HG03439 (cell line): ENCODE measurements around the gene ESRRA.
A peak's percentile ranks its signal among the peaks of the same experiment; 100 is the strongest.

ENCODE experiments used
- ATAC-seq: cut with Tn5 transposase; IDR thresholded peaks from one replicate; pipeline ENCODE4 v1.9.1; 2021; ENCODE audit warnings: mild to moderate bottlenecking, moderate library complexity; ENCODE audit not compliant: unreplicated experiment

ESRRA gene

DNA sequence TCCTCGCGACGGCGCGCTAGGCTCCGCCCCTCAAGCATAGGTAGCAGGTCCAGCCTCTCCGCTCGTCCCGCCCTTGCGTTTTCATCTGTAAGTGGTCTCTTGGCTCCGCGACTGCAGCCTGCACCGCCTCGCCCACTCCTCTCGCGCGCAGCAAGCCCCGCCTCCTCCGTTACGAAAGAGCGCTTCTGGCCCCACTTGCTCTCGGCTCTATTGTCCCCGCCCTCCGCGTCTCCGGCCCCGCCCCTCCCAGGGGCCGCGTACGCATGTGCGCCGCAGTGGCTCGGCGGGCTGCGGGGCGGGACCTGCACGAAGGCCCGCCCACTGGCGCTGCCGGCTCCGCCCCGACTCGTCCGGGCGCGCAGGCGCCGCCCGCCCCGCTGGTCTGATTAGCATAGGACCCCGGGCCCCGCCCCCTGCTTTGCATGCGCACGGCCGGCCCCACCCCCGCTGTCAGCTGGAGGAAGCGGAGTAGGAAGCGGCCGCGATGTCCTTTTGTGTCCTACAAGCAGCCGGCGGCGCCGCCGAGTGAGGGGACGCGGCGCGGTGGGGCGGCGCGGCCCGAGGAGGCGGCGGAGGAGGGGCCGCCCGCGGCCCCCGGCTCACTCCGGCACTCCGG lies at the start of gene ESRRA:
ESRRA (plus strand) TSS at position 450 of the 616 bp plus-strand sequence. CDS start 1,656 bp downstream, outside the sequence.
- peak; percentile 69 for ATAC-seq

- ATAC-seq = no peak
These were observed 49.0 kb upstream of the ESRRA start for GRCh38 chr11:64256300-64256699.

- no peak for ATAC-seq
These were observed 47.0 kb upstream of the ESRRA start for GRCh38 chr11:64258356-64258755.

DNA sequence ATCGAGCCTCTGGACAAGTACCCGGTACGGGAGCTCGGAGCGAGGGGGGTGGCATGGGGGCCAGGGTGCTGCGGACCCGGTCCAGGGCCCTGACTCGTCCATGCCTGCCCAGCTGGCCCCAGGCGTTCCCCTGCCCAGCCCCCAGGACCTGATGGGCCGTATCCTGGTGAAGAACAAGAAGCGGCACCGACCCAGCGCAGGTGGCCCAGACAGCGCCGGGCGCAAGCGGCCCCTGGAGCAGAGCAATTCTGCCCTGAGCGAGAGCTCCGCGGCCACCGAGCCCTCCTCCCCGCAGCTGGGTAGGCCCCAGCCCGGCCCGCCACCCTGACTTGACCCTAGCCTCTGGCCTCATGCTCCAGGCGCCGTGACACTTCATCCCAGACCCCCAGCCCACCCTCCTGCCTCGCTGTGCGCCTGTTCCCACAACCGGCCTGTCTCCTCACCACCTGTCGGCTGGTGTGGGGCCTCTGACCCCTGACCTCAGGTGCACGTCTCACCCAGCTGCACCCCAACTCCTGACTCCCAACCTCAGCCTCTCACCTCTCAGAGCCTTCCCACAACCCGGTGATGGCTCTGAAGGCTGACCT lies 46.3 kb upstream of the ESRRA start:
- ATAC-seq = no peak

- ATAC-seq = no peak
These were observed 45.7 kb upstream of the ESRRA start for GRCh38 chr11:64259533-64260067.

DNA sequence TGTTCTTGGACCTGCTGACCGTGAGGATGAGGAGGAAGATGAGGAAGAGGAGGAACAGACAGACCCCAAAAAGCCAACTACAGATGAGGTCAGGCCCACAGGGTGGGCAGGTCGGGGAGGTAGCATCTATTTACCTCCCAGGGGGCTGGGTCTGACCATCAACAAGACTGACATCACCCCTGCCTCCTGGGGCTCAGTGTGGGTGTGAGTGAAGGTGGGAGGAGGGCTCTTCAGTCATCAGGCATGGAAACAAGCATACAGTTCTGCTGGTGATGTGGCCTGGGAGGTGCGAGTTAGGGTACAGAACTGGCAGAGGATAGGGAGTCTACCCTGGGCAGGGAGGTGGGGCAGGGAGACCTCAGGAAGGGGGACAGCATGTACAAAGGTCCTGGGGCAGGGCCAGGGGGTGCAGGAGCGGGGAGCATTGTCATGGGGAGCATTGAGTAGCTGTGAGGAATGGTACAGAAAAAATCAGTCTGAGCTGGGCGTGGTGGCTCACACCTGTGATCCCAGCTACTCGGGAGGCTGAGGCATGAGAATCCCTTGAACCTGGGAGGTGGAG lies 45.1 kb upstream of the ESRRA start:
- no peak for ATAC-seq

DNA sequence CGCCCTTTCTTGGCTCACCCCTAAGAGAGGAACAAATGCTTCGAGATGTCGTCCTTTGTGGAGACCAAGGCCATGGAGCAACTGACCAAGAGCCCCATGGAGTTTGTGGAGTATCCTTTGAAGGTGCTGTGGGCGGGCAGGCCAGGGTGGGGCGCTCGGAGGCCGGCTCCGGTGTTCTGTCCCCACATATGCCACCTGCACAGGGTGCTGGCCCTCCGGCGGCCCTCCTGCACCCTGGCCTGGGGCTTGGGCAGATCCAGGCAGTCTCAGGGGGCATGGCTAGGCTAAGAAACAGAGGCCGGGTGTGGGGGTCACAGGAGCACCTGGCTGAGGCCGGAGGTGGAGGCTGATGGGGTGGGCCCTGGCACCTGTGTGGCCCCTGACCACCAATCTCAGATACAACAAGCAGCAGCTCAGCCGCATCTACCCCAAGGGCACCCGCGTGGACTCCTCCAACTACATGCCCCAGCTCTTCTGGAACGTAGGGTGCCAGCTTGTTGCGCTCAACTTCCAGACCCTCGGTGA lies 43.7 kb upstream of the ESRRA start:
- no peak for ATAC-seq

DNA sequence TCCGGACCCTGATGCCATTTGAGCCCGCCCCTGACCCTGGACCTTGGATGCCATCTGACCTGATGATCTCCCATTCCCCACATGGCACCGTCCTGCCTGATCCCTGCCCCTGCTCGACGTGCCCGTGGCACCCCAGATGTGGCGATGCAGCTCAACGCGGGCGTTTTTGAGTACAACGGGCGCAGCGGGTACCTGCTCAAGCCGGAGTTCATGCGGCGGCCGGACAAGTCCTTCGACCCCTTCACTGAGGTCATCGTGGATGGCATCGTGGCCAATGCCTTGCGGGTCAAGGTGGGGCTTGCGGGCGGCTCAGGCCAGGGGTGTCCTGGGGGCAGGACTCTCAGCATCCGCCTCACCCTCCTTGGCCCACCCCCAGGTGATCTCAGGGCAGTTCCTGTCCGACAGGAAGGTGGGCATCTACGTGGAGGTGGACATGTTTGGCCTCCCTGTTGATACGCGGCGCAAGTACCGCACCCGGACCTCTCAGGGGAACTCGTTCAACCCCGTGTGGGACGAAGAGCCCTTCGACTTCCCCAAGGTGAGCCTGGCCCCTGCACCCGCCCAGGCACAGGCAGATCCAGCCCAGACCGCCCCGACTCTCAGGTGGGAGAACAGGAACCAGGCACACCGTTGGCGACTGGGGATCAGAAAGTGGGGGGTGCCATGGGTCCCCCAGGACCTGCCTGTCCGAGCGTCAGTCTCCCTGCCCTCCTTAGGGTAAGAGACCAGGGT lies 42.9 kb upstream of the ESRRA start:
- ATAC-seq = no peak

DNA sequence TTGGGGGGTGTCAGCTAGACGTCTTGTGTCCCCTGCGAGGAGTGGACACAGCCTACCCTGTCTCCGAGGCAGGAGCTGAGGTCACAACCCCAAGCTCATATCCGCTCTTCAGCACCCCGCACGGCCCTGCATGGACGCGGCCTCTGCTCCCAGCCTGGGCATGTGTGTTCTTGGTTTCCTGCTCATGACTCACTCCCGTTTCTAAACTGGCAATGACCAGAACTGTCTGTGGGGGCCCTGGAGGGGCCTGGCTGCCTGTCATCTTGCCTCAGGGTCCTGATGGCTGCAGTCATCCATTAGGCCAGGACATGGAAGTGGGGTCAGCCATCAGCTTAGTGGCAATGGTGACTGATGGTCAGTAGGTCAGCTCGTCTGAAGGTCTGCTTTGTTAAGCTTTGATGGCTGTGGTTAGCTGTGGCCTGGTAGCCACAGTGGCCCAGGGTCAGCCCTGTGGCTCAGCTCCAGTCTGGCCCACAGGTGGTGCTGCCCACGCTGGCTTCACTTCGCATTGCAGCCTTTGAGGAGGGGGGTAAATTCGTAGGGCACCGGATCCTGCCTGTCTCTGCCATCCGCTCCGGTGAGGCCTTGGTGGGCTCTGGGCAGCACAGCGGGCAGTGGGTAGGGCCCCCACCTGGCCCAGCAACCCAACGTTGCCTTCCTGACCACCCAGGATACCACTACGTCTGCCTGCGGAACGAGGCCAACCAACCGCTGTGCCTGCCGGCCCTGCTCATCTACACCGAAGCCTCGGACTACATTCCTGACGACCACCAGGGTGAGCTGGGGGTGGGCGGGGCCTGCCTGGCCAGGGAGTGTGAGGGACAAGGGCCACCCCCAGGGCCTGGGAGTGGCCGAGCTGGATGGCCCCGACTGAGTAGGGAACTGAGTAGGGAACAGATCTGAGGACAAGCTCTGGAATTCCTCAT lies 42.0 kb upstream of the ESRRA start:
- no peak for ATAC-seq

- ATAC-seq = no peak
These were observed 41.4 kb upstream of the ESRRA start for GRCh38 chr11:64263947-64264317.

- no peak for ATAC-seq
These were observed 40.9 kb upstream of the ESRRA start for GRCh38 chr11:64264371-64264852.

DNA sequence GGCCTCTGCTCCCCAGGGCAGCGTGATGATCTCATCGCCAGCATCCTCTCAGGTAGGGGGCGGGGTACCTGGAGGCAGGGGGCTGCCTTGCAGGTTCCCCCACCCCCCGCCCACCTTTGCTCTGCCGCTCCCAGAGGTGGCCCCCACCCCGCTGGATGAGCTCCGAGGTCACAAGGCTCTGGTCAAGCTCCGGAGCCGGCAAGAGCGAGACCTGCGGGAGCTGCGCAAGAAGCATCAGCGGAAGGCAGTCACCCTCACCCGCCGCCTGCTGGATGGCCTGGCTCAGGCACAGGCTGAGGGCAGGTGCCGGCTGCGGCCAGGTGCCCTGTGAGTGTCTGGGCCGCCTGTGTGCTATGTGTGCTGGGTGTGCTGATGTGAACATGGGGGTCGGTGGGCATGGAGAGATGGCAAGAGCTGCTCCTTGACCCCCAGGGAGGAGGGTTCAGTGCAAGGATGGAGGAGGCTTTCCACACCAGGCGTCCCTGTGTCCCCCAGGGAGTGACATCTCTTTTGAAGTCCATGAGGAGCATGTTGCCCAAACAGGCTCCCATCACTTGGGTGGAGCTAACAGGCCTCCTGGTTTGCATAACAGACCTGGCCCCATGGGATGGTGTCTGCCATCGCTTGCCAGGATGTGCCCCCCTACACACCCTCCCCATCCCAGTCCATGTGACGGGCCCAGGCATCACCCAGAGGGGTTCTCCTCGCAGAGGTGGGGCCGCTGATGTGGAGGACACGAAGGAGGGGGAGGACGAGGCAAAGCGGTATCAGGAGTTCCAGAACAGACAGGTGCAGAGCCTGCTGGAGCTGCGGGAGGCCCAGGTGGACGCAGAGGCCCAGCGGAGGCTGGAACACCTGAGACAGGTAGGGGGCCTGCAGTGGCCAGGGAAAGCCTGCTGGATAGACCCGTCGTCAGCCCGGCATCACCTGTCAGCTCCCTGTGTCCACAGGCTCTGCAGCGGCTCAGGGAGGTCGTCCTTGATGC lies 39.9 kb upstream of the ESRRA start:
- ATAC-seq = no peak

DNA sequence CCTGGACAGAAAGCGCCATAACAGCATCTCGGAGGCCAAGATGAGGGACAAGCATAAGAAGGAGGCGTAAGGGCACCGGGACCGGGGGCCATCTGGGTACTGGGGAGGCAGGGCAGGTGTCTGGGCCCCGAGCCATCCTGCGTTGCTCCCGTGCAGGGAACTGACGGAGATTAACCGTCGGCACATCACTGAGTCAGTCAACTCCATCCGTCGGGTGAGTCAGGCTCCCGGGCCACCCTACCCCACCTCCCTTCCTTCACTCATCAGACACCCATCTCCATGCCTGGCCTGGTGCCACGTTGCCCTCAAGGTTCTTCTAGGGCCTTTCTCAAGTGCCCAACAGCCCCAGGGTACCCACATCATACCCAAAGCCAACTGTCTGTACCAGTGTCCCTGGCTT lies 39.0 kb upstream of the ESRRA start:
- no peak for ATAC-seq

DNA sequence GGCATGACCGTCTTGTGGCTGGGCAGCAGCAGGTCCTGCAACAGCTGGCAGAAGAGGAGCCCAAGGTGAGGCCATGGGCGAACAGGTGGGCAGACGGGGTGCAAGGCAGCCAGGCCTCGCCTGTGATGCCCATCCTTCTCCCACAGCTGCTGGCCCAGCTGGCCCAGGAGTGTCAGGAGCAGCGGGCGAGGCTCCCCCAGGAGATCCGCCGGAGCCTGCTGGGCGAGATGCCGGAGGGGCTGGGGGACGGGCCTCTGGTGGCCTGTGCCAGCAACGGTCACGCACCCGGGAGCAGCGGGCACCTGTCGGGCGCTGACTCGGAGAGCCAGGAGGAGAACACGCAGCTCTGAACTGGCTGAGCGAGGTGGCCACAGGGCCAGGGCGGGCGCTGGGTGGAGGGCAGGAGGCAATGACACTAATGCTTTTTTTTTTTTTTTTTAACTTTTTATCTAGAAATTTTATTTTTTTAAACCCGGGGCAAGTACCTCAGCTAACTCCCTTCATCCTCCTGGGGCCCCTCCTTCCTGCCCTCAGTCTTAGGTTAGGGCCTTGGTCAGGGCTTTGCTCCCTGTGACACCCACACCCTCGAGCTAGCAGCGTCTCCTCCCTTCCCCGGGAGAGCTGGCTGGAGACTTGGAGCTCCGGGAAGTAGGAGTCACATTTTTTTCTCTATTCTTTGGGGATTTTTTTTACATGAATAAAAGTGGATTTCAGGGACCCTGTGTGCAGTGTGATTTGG lies 37.9 kb upstream of the ESRRA start:
- no peak for ATAC-seq

- no peak for ATAC-seq
These were observed 37.1 kb upstream of the ESRRA start for GRCh38 chr11:64268025-64268892.

DNA sequence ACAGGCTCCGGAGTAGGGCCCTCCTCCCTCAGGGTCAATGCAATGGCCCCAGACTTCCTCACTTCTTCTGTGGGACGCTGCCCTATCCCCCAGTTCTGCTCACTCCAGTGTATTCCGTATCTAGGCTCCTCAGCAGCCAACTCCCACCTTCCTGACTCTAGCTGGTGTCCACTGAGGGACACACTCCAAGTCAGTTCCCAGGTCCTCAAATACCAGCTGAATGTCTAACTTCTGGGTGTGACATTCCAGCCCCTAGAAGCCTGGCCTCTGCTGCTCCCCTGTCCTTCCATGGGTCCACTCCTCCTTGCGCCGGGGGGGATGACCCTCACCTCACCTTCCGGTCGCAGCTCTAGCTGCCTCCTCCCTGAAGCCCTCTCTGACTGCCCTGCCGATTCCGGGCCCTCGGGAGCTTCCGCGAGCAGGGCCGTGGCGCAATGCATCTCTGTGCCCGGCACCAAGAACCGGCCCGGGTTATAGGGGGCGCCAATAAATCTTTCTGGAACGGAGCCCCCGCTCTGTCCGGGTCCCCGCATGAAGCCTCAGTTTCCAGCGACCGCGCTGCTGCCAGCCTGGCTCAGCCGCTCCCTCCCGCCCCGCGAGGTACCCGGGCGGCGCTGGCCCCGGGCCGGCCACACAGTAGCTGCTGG lies 36.3 kb upstream of the ESRRA start:
- ATAC-seq = peak; percentile 13
